DMS53 treated with DMSO at 0.1 percent for 48 hours (cell line): Measurements from ENCODE around the gene CFD.
A peak's percentile ranks its signal among the peaks of the same experiment; 100 is the strongest.
"Not testable (repeated sequence)": the region's sequence is repeated elsewhere in the genome, so short reads cannot be mapped to it uniquely, and the experiment has no call there.

ENCODE experiments used
- DNase-seq: peaks from one replicate; lab custom pipeline; 2025; ENCODE audit not compliant: unreplicated experiment; lab: John Stamatoyannopoulos, UW

CFD gene

GRCh38 chr19:870963-871401 lies 11.5 kb downstream of the CFD start:
- DNase-seq = no peak

GRCh38 chr19:871446-872265 lies 12.2 kb downstream of the CFD start:
- DNase-seq = no peak

- no peak for DNase-seq
These were observed 12.9 kb downstream of the CFD start for GRCh38 chr19:872266-872951.

- no peak for DNase-seq
These were observed 13.6 kb downstream of the CFD start for GRCh38 chr19:873084-873483.

GRCh38 chr19:873561-874041 lies 14.1 kb downstream of the CFD start:
- no peak for DNase-seq

GRCh38 chr19:875265-875879 lies 15.9 kb downstream of the CFD start:
- DNase-seq = no peak

GRCh38 chr19:876089-876488 lies 16.6 kb downstream of the CFD start:
- DNase-seq = no peak

GRCh38 chr19:876780-877314 lies 17.4 kb downstream of the CFD start:
- DNase-seq = no peak

- not testable (repeated sequence) for DNase-seq
These were observed 18.7 kb downstream of the CFD start for GRCh38 chr19:877992-878660.

GRCh38 chr19:878751-879561 lies 19.5 kb downstream of the CFD start:
- DNase-seq = not testable (repeated sequence)

- DNase-seq = no peak
These were observed 20.4 kb downstream of the CFD start for GRCh38 chr19:879711-880438.

- no peak for DNase-seq
These were observed 22.1 kb downstream of the CFD start for GRCh38 chr19:881385-882071.

GRCh38 chr19:882871-883497 lies 23.5 kb downstream of the CFD start:
- no peak for DNase-seq

GRCh38 chr19:883661-884211 lies 24.3 kb downstream of the CFD start:
- peak; percentile 75 for DNase-seq

- no peak for DNase-seq
These were observed 25.2 kb downstream of the CFD start for GRCh38 chr19:884420-885211.

- DNase-seq = no peak
These were observed 26.2 kb downstream of the CFD start for GRCh38 chr19:885536-886224.

- no peak for DNase-seq
These were observed 27.6 kb downstream of the CFD start for GRCh38 chr19:887072-887471.
